Measurements from ENCODE around the gene SLFN12L. TPM values are rescaled to one million over a fixed set of nuclear protein-coding genes. Genes with fewer than 3 reads are reported as not detected.
"Not testable (repeated sequence)": the region's sequence is repeated elsewhere in the genome, so short reads cannot be mapped to it uniquely, and the experiment has no call there.

The SLFN12L gene
- total and polyA plus RNA-seq, 3 experiments from 2014 or later: 27.5 to 50.8 (median 48.8) TPM

DNA sequence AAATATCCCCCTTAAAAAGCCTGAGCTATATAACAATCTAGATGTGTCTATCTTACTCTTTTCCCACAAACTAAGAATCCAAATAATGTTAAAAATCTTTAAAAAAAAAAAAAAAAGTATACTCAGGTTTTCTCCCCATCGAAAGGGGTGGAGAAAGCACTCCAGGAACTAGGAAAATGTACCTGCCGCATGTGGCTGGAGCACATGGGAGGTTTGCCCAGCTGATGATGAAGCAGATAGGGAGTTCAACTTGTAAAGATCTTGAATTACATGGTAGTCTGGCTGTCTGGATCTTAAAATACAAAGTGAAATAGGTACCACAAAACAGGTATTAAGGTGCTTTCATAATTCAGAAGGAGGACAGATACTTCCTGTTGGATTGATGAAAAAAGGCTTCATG, 31.9 kb upstream of the SLFN12L start:
- peaks cover 23% of the 10 kb centered on the region for H3K4me1 ChIP-seq (ENCODE audit: insufficient read depth, low read length)
- no peak overlapping the region for H3K4me3 ChIP-seq (ENCODE audit: low read length)
- no peak for DNase-seq
- H3K36me3 ChIP-seq (ENCODE audit: insufficient read depth, low read length): no peaks in the 10 kb centered on the region
- Mint-ChIP-seq H3K27me3 (no peaks in the 10 kb centered on the region), H3K4me1 (peaks cover 30 to 42% (median 36%) of the 10 kb centered on the region in 3 donors), H3K27ac (peak overlapping the region in 5 of 8 donors; percentile 25 to 82 (median 75)), H3K4me3 (peak overlapping the region; percentile 62 to 99 (median 75)), H3K36me3 (peaks cover 0 to 20% (median 1%) of the 10 kb centered on the region in 3 donors), H3K9me3 (no peaks in the 10 kb centered on the region)
- H3K27ac ChIP-seq (ENCODE audit: low read depth, low read length): no peak overlapping the region
- POLR2A ChIA-PET: interaction anchor here (0.7 kb wide), 1 partner anchor 359 kb away, joined by 3 read pairs; no protein-coding TSS in a partner anchor
- H3K9me3 ChIP-seq (ENCODE audit: low read length): no peaks in the 10 kb centered on the region
- no peaks in the 10 kb centered on the region for H3K27me3 ChIP-seq (ENCODE audit: insufficient read depth, low read length, poor library complexity, severe bottlenecking)
- CTCF ChIA-PET: no interaction called here

- Histone ChIP-seq H3K27me3 (ENCODE audit: insufficient read depth, low read length, poor library complexity, severe bottlenecking) (no peaks in the 10 kb centered on the region), H3K27ac (ENCODE audit: low read depth, low read length) (peak overlapping the region; percentile 73), H3K9me3 (ENCODE audit: low read length) (no peaks in the 10 kb centered on the region), H3K36me3 (ENCODE audit: insufficient read depth, low read length) (no peaks in the 10 kb centered on the region), H3K4me3 (ENCODE audit: low read length) (peak overlapping the region; percentile 90), H3K4me1 (ENCODE audit: insufficient read depth, low read length) (peaks cover 23% of the 10 kb centered on the region)
- ChIA-PET CTCF (interaction anchor here (0.6 to 1.6 kb wide), 3 partner anchors 10 to 179 kb away, joined by 3 read pairs; no protein-coding TSS in a partner anchor), POLR2A (interaction anchor here (0.6 to 1.1 kb wide), 3 partner anchors 10 to 398 kb away, joined by 3 to 4 read pairs (median 3); partner anchors contain the start of gene PEX12)
- Mint-ChIP-seq H3K27ac (peak overlapping the region; percentile 84 to 99 (median 94)), H3K9me3 (no peaks in the 10 kb centered on the region), H3K36me3 (peaks cover 0 to 15% (median 1%) of the 10 kb centered on the region in 3 donors), H3K4me3 (peak overlapping the region; percentile 80 to 99 (median 97)), H3K4me1 (peaks cover 30 to 42% (median 36%) of the 10 kb centered on the region in 3 donors), H3K27me3 (peaks cover 0 to 4% of the 10 kb centered on the region in 2 donors)
- DNase-seq: peak in 1 of 5 donors; percentile 3
Measured at GRCh38 chr17:35568561-35568960, 31.1 kb upstream of the SLFN12L start.

DNA sequence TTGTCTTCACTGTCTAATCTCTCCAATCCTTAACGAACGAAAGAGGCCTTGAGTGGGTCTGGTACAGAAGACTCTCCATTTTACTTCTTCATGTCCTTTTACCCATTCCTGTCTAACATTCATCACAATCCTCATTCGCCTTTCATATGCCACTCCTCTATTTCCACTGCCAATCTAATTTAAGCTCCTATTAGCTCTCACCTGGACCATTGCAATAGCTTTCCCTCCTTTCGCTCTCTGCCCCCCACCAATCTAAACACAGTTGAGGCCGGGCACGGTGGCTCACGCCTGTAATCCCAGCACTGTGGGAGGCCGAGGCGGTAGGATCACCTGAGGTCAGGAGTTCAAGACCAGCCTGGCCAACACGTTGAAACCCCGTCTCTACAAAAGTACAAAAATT, 29.5 kb upstream of the SLFN12L start:
- peaks cover 30 to 42% (median 36%) of the 10 kb centered on the region in 3 donors for H3K4me1 Mint-ChIP-seq
- peaks cover 0 to 12% (median 1%) of the 10 kb centered on the region in 3 donors for H3K36me3 Mint-ChIP-seq
- peaks cover 23% of the 10 kb centered on the region for H3K4me1 ChIP-seq (ENCODE audit: insufficient read depth, low read length)
- peak overlapping the region in 7 of 8 donors; percentile 16 to 87 (median 56) for H3K27ac Mint-ChIP-seq
- H3K27me3 Mint-ChIP-seq: peaks cover 3 to 6% of the 10 kb centered on the region in 2 donors
- ChIA-PET POLR2A (interaction anchor here (0.7 kb wide), 2 partner anchors 517 to 868 kb away, joined by 3 to 4 read pairs; no protein-coding TSS in a partner anchor), CTCF (interaction anchor here (0.8 to 1.0 kb wide), 2 partner anchors 12 to 25 kb away, joined by 3 to 5 read pairs; partner anchors contain the start of gene PEX12)
- H3K27me3 ChIP-seq (ENCODE audit: insufficient read depth, low read length, poor library complexity, severe bottlenecking): no peaks in the 10 kb centered on the region
- no peak for DNase-seq
- no peak overlapping the region for H3K4me3 ChIP-seq (ENCODE audit: low read length)
- H3K4me3 Mint-ChIP-seq: peak overlapping the region; percentile 69 to 99 (median 96)
- H3K9me3 Mint-ChIP-seq: no peaks in the 10 kb centered on the region
- peak overlapping the region; percentile 73 for H3K27ac ChIP-seq (ENCODE audit: low read depth, low read length)
- no peaks in the 10 kb centered on the region for H3K36me3 ChIP-seq (ENCODE audit: insufficient read depth, low read length)
- H3K9me3 ChIP-seq (ENCODE audit: low read length): no peaks in the 10 kb centered on the region

DNA sequence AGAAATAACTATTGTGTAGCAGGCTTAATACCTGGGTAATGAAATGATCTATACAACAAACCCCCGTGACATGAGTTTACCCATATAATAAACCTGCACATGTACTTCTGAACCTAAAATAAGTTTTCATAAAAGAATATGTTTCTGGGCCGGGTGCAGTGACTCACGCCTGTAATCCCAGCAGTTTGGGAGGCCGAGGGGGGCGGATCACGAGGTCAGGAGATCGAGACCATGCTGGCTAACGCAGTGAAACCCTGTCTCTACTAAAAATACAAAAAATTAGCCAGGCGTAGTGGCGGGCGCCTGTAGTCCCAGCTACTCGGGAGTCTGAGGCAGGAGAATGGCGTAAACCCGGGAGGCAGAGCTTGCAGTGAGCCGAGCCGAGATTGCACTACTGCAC, 25.7 kb upstream of the SLFN12L start:
- not testable (repeated sequence) for H3K27ac Mint-ChIP-seq

DNA sequence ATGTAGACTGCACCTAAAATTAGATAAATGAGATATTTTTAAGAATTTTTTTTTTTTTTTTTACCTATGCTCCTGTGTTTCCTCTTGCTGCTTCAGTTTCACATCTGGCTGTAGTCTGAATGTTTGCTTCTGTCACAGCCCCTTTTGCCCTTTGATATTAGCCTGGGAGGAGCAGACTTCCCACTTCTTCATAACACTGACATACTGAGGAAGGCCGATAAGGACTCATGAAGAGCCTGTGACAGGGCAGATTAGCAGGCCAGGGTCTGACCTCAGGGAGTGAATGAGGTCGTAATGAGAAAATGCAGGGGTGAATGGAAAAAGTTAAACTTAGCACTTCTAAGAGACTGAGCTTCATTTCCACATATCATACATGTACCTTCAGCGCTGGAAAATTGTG, 23.2 kb upstream of the SLFN12L start, which contains the start of gene SLFN14:
TSS of gene SLFN14 (minus strand) at position 117 of the 400 bp plus-strand sequence. CDS start 2,757 bp downstream, outside the sequence.
- peak within 1 kb of the TSS; percentile 43 for H3K27ac ChIP-seq (ENCODE audit: low read depth, low read length)
- Mint-ChIP-seq H3K27me3 (peaks cover 15 to 22% of the 10 kb centered on the region in 2 donors), H3K4me3 (no peak within 1 kb of the TSS), H3K9me3 (no peaks in the 10 kb centered on the region), H3K27ac (peak within 1 kb of the TSS in 1 of 8 donors; percentile 17), H3K4me1 (no peaks in the 10 kb centered on the region), H3K36me3 (no peaks in the 10 kb centered on the region)
- no peaks in the 10 kb centered on the region for H3K9me3 ChIP-seq (ENCODE audit: low read length)
- CTCF ChIA-PET: no interaction called here
- DNase-seq: no peak
- POLR2A ChIA-PET: interaction anchor here (0.8 kb wide), 1 partner anchor 17 kb away, joined by 3 read pairs; the partner anchor contains the start of gene PEX12
- no peaks in the 10 kb centered on the region for H3K4me1 ChIP-seq (ENCODE audit: insufficient read depth, low read length)
- no peaks in the 10 kb centered on the region for H3K27me3 ChIP-seq (ENCODE audit: insufficient read depth, low read length, poor library complexity, severe bottlenecking)
- no peak within 1 kb of the TSS for H3K4me3 ChIP-seq (ENCODE audit: low read length)
- no peaks in the 10 kb centered on the region for H3K36me3 ChIP-seq (ENCODE audit: insufficient read depth, low read length)

More for the DNA sequence above, 25.7 kb upstream of the SLFN12L start:
- H3K9me3 Mint-ChIP-seq; H3K4me3 ChIP-seq (ENCODE audit: low read length); H3K9me3 ChIP-seq (ENCODE audit: low read length); H3K27ac ChIP-seq (ENCODE audit: low read depth, low read length); DNase-seq; H3K27me3 ChIP-seq (ENCODE audit: insufficient read depth, low read length, poor library complexity, severe bottlenecking); H3K36me3 ChIP-seq (ENCODE audit: insufficient read depth, low read length); POLR2A ChIA-PET; H3K36me3 Mint-ChIP-seq; H3K4me1 ChIP-seq (ENCODE audit: insufficient read depth, low read length): not testable (repeated sequence)
- Mint-ChIP-seq H3K4me1 (peaks cover 9 to 13% (median 11%) of the 10 kb centered on the region in 3 donors), H3K27me3 (peaks cover 15 to 22% of the 10 kb centered on the region in 2 donors), H3K4me3 (peak overlapping the region in 1 of 7 donors; percentile 51)
- CTCF ChIA-PET: interaction anchor here (1.3 kb wide), 1 partner anchor 24 kb away, joined by 3 read pairs; no protein-coding TSS in a partner anchor

GRCh38 chr17:35559495-35560210, 22.2 kb upstream of the SLFN12L start:
- Histone ChIP-seq H3K36me3 (ENCODE audit: insufficient read depth, low read length) (no peaks in the 10 kb centered on the region), H3K27me3 (ENCODE audit: insufficient read depth, low read length, poor library complexity, severe bottlenecking) (no peaks in the 10 kb centered on the region), H3K4me3 (ENCODE audit: low read length) (no peak overlapping the region), H3K27ac (ENCODE audit: low read depth, low read length) (peak overlapping the region; percentile 43), H3K4me1 (ENCODE audit: insufficient read depth, low read length) (no peaks in the 10 kb centered on the region), H3K9me3 (ENCODE audit: low read length) (no peaks in the 10 kb centered on the region)
- H3K4me1 Mint-ChIP-seq: no peaks in the 10 kb centered on the region
- H3K27ac Mint-ChIP-seq: no peak overlapping the region
- no peaks in the 10 kb centered on the region for H3K9me3 Mint-ChIP-seq
- H3K4me3 Mint-ChIP-seq: no peak overlapping the region
- no peak for DNase-seq
- peaks cover 16 to 22% of the 10 kb centered on the region in 2 donors for H3K27me3 Mint-ChIP-seq
- ChIA-PET CTCF (no interaction called here), POLR2A (no interaction called here)
- no peaks in the 10 kb centered on the region for H3K36me3 Mint-ChIP-seq

DNA sequence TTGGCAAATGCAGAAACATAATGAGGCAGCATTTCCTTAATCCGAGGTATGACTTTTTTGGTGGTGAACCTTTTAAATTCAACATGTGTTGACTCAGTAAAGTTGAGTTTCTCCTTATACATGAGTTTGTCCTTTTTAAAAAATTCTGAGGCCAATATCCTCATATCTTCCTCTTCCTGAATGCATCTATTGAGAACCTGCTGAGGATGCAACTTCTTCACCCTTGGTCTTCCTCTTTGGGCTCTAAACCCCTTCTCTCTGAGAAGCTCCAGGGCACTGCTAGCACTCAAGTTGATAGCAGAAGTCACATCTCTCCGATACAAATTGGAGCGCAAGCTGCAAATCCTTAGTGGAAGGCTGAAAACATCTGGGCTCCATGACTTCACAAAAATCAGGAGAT, 19.9 kb upstream of the SLFN12L start:
- no peak overlapping the region for H3K27ac ChIP-seq (ENCODE audit: low read depth, low read length)
- Mint-ChIP-seq H3K27me3 (peaks cover 16 to 17% of the 10 kb centered on the region in 2 donors), H3K36me3 (peaks cover 0 to 2% (median 0%) of the 10 kb centered on the region in 3 donors), H3K4me1 (no peaks in the 10 kb centered on the region), H3K27ac (no peak overlapping the region), H3K9me3 (no peaks in the 10 kb centered on the region), H3K4me3 (no peak overlapping the region)
- DNase-seq: no peak
- CTCF ChIA-PET: no interaction called here
- H3K4me3 ChIP-seq (ENCODE audit: low read length): no peak overlapping the region
- POLR2A ChIA-PET: no interaction called here
- no peaks in the 10 kb centered on the region for H3K4me1 ChIP-seq (ENCODE audit: insufficient read depth, low read length)
- H3K27me3 ChIP-seq (ENCODE audit: insufficient read depth, low read length, poor library complexity, severe bottlenecking): no peaks in the 10 kb centered on the region
- H3K36me3 ChIP-seq (ENCODE audit: insufficient read depth, low read length): no peaks in the 10 kb centered on the region
- no peaks in the 10 kb centered on the region for H3K9me3 ChIP-seq (ENCODE audit: low read length)

- H3K27ac Mint-ChIP-seq: no peak overlapping the region
- H3K27me3 ChIP-seq (ENCODE audit: insufficient read depth, low read length, poor library complexity, severe bottlenecking): no peaks in the 10 kb centered on the region
- POLR2A ChIA-PET: interaction anchor here (0.7 to 1.1 kb wide), 2 partner anchors 23 to 61 kb away, joined by 3 to 4 read pairs; partner anchors contain the start of gene PEX12
- no peaks in the 10 kb centered on the region for H3K36me3 ChIP-seq (ENCODE audit: insufficient read depth, low read length)
- no peaks in the 10 kb centered on the region for H3K9me3 Mint-ChIP-seq
- CTCF ChIA-PET: no interaction called here
- H3K4me3 Mint-ChIP-seq: no peak overlapping the region
- H3K36me3 Mint-ChIP-seq: peaks cover 0 to 6% (median 4%) of the 10 kb centered on the region in 3 donors
- no peaks in the 10 kb centered on the region for H3K9me3 ChIP-seq (ENCODE audit: low read length)
- no peak overlapping the region for H3K27ac ChIP-seq (ENCODE audit: low read depth, low read length)
- no peaks in the 10 kb centered on the region for H3K4me1 ChIP-seq (ENCODE audit: insufficient read depth, low read length)
- no peaks in the 10 kb centered on the region for H3K4me1 Mint-ChIP-seq
- H3K4me3 ChIP-seq (ENCODE audit: low read length): no peak overlapping the region
- peaks cover 12 to 14% of the 10 kb centered on the region in 2 donors for H3K27me3 Mint-ChIP-seq
- DNase-seq: no peak
Measured at GRCh38 chr17:35555691-35556090, 18.2 kb upstream of the SLFN12L start.
